HUES48 (cell line): ENCODE results near the gene LIMS1.
"Not testable (repeated sequence)": the region's sequence is repeated elsewhere in the genome, so short reads cannot be mapped to it uniquely, and the experiment has no call there.

ENCODE experiments used
- H3K27ac ChIP-seq: one replicate; pipeline ENCODE4 v1.7.0; 2013; ENCODE audit warnings: low read depth, low read length, inconsistent platforms
- H3K27me3 ChIP-seq: 2 replicates; pipeline ENCODE4 v1.6.1; 2013; ENCODE audit warnings: mild to moderate bottlenecking, low read length; ENCODE audit not compliant: control insufficient read depth, insufficient read depth
- H3K36me3 ChIP-seq: 2 replicates; pipeline ENCODE4 v1.6.1; 2013; ENCODE audit warnings: low read length; ENCODE audit not compliant: control insufficient read depth, insufficient read depth
- H3K4me1 ChIP-seq: 2 replicates; pipeline ENCODE4 v1.6.1; 2013; ENCODE audit warnings: mild to moderate bottlenecking, low read length; ENCODE audit not compliant: control insufficient read depth, insufficient read depth
- H3K4me3 ChIP-seq: 2 replicates; pipeline ENCODE4 v1.5.1; 2013; ENCODE audit warnings: mild to moderate bottlenecking, low read depth, low read length
- H3K9ac ChIP-seq: 2 replicates; pipeline ENCODE4 v1.6.1; 2013; ENCODE audit warnings: mild to moderate bottlenecking, low read depth, low read length, moderate library complexity
- H3K9me3 ChIP-seq: 2 replicates; pipeline ENCODE4 v1.6.1; 2013; ENCODE audit warnings: low read length; ENCODE audit not compliant: control insufficient read depth, insufficient read depth

Gene LIMS1

GRCh38 chr2:108653425-108653824 is 119.2 kb downstream of the LIMS1 start:
- not testable (repeated sequence) for H3K9ac ChIP-seq, H3K4me1 ChIP-seq, H3K27me3 ChIP-seq, H3K4me3 ChIP-seq, H3K9me3 ChIP-seq, H3K27ac ChIP-seq, H3K36me3 ChIP-seq

GRCh38 chr2:108653849-108654248 is 119.6 kb downstream of the LIMS1 start:
- not testable (repeated sequence) for H3K27ac ChIP-seq, H3K9me3 ChIP-seq, H3K9ac ChIP-seq, H3K27me3 ChIP-seq, H3K36me3 ChIP-seq, H3K4me3 ChIP-seq, H3K4me1 ChIP-seq

DNA sequence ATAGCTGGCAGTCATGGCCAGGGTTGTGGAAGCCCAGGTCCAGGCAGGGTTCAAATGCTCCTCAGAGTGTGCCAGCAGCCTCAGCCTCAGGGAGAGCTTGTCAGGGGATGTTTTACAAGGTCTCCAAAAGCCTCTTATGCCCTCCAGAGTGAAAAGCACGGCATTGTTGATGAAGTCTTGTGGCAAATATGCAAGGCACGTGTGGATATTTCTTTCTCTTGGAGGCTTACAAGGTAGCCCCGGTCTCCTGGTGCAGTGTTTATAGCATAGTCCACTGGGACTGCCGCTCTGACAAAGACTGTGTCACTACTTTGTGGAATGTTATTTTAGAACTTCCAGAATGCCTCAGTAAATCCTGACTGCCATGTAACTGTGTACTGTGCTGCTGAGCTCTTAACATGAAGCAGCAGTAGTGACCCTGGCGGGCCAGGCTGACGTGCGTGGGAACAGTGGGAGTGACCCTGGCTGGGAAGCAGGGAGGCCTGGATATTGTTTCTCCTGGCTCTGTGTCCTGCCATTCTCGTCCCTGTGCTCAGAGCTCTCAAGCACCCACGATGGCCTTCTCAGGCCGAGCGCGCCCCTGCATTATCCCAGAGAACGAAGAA is 120.4 kb downstream of the LIMS1 start:
- H3K27me3 ChIP-seq, H3K27ac ChIP-seq, H3K4me3 ChIP-seq, H3K9me3 ChIP-seq, H3K4me1 ChIP-seq, H3K9ac ChIP-seq, H3K36me3 ChIP-seq: not testable (repeated sequence)

- not testable (repeated sequence) for H3K27ac ChIP-seq, H3K9me3 ChIP-seq, H3K4me1 ChIP-seq, H3K27me3 ChIP-seq, H3K4me3 ChIP-seq, H3K36me3 ChIP-seq, H3K9ac ChIP-seq
Observed at GRCh38 chr2:108655270-108655669, 121.0 kb downstream of the LIMS1 start.

GRCh38 chr2:108656282-108656681 is 122.0 kb downstream of the LIMS1 start:
- H3K36me3 ChIP-seq, H3K9me3 ChIP-seq, H3K4me3 ChIP-seq, H3K27me3 ChIP-seq, H3K9ac ChIP-seq, H3K4me1 ChIP-seq, H3K27ac ChIP-seq: not testable (repeated sequence)

DNA sequence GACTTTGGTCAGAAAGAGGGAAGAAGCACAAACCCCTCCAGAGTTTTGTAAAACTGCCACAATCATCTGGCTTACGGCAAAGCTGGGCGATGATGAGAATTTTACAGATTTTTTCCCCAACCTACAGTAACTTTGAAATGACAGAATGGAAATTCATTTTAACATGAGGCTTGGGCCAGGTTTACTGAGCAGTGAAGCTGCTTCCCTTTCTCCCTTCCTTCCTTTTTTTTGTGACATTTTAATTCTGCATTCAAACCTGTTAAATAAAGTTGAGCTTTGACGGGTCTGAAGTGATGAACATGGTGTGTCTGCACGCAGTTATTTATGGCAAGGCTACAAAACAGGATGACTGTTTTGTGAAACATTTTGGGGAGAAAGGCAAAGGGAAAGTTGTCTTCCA is 123.2 kb downstream of the LIMS1 start:
- not testable (repeated sequence) for H3K27me3 ChIP-seq, H3K4me1 ChIP-seq, H3K27ac ChIP-seq, H3K9me3 ChIP-seq, H3K9ac ChIP-seq, H3K36me3 ChIP-seq, H3K4me3 ChIP-seq

DNA sequence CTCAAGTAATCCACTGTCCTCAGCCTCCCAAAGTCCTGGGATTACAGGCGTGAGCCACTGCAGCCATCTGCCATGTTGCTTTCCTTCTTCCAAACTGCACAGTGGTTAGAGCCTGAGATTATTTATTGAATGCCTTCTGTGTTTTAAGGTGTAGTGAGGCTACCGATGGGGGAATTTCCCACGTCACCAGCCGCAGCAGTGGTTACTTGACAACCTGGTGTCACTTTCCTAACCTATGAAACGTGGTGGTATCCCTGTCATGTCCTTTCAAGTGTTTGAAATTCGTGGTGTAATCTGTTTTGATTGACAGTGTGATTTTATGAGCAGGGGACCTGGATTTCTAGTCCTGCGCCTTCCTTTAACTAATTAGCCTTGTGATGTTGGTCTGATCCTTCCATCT is 124.3 kb downstream of the LIMS1 start:
- not testable (repeated sequence) for H3K9ac ChIP-seq, H3K9me3 ChIP-seq, H3K27me3 ChIP-seq, H3K4me3 ChIP-seq, H3K36me3 ChIP-seq, H3K27ac ChIP-seq, H3K4me1 ChIP-seq

- not testable (repeated sequence) for H3K36me3 ChIP-seq, H3K4me1 ChIP-seq, H3K9ac ChIP-seq, H3K27me3 ChIP-seq, H3K9me3 ChIP-seq, H3K4me3 ChIP-seq
- peak overlapping the region; percentile 47 for H3K27ac ChIP-seq
Observed at GRCh38 chr2:108661493-108661892, 127.2 kb downstream of the LIMS1 start.

DNA sequence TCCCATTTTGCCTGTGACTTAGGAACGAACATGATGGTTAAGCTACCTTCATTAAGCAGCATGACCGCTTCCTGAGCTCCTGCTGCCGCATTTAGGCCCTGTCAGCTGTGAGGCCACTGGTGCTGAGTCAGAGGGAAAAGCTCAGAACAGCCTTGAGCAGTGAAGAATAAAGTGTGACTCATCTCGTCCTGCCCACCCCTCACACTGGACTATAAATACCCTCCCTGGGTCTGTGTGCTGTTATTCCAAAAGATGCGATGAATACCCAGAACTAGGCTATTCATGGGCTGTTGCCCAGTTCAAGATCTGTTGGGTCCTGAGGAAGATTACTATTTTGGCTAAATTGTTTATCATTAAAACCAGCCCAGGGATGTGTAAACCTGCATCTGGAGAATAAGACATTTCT is 127.9 kb downstream of the LIMS1 start:
- not testable (repeated sequence) for H3K4me3 ChIP-seq, H3K4me1 ChIP-seq

DNA sequence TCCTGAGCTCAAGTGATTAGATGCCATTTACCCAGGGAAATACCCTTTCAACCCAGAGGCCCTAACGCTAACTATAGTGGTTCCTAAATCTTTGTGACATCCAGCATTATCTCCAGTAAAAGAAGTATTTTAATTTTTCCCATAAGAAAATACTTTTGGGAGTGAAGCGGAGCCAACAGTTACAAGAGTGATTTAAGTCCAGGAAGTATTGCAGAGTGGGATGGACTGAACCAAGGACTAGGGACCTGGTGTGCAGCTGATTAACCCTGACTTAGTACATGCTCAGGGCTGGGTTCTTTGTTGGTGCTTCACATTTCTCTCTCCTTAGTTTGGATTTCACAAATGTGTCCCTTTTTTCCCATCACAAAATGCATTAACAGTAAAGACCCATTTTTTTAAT is 129.1 kb downstream of the LIMS1 start:
- H3K4me3 ChIP-seq, H3K4me1 ChIP-seq, H3K9me3 ChIP-seq, H3K27me3 ChIP-seq, H3K27ac ChIP-seq, H3K9ac ChIP-seq, H3K36me3 ChIP-seq: not testable (repeated sequence)

More for the DNA sequence above, 127.9 kb downstream of the LIMS1 start:
- not testable (repeated sequence) for H3K9me3 ChIP-seq, H3K9ac ChIP-seq, H3K36me3 ChIP-seq, H3K27me3 ChIP-seq
- peak overlapping the region; percentile 47 for H3K27ac ChIP-seq

GRCh38 chr2:108664089-108664488 is 129.8 kb downstream of the LIMS1 start:
- not testable (repeated sequence) for H3K9ac ChIP-seq, H3K4me1 ChIP-seq, H3K27ac ChIP-seq, H3K9me3 ChIP-seq, H3K36me3 ChIP-seq, H3K4me3 ChIP-seq, H3K27me3 ChIP-seq

DNA sequence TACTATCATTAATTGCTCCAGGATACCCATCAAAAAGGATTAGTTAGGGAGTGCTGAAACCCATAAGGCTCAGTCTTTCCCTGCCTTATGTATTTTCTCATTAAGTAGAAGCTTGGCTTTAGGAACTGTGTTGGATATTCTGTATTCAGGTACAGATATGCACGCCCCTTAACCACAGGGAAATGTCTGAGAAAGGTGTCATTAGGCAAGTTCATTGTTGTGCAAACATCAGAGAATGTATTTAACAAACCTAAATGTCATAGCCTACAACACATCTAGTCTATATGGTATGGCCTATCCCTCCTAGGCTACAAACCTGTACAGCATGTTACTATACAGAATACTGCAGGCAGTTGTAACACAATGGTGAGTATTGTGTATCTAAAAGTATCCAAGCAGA is 130.7 kb downstream of the LIMS1 start:
- not testable (repeated sequence) for H3K27me3 ChIP-seq, H3K9me3 ChIP-seq, H3K4me1 ChIP-seq, H3K36me3 ChIP-seq, H3K9ac ChIP-seq, H3K27ac ChIP-seq, H3K4me3 ChIP-seq
